Liver (tissue), 9 donors: ENCODE measurements around the gene THNSL1. TPM values are rescaled to one million over a fixed set of nuclear protein-coding genes. Genes with fewer than 3 reads are reported as not detected.

ENCODE experiments used
- DNase-seq: peaks from one replicate; pipeline ENCODE4 v3.0.0-alpha.2; 2017; ENCODE audit warnings: low spot score
- H3K27ac ChIP-seq, 2 donors: one replicate each; pipeline ENCODE4 v1.7.0; 2013; ENCODE audit warnings: inconsistent platforms in 2 of 2, low read length in 2 of 2, control low read depth in 1 of 2, low read depth in 1 of 2, mild to moderate bottlenecking in 1 of 2
- H3K27me3 ChIP-seq, 4 donors: one replicate each; pipeline versions ENCODE4 v1.6.1 to v1.7.0; 2013; ENCODE audit warnings: low read length in 3 of 4, inconsistent platforms in 1 of 4, mild to moderate bottlenecking in 1 of 4, moderate library complexity in 1 of 4; ENCODE audit not compliant: control insufficient read depth in 4 of 4, insufficient read depth in 4 of 4
- H3K36me3 ChIP-seq, 4 donors: one replicate each; pipeline versions ENCODE4 v1.6.1 to v1.7.0; 2013; ENCODE audit warnings: low read length in 3 of 4, mild to moderate bottlenecking in 3 of 4, low read depth in 1 of 4, moderate library complexity in 1 of 4; ENCODE audit not compliant: control insufficient read depth in 4 of 4, insufficient read depth in 3 of 4
- H3K4me1 ChIP-seq, 4 donors: one replicate each; pipeline versions ENCODE4 v1.6.1 to v1.7.0; 2013; ENCODE audit warnings: low read length in 3 of 4, mild to moderate bottlenecking in 3 of 4, moderate library complexity in 1 of 4; ENCODE audit not compliant: control insufficient read depth in 4 of 4, insufficient read depth in 4 of 4
- H3K4me3 ChIP-seq, 3 donors: one replicate each; pipeline versions ENCODE4 v1.6.1 to v1.7.0; 2013; ENCODE audit warnings: low read length in 3 of 3, control low read depth in 1 of 3, low read depth in 1 of 3, mild to moderate bottlenecking in 1 of 3
- H3K9ac ChIP-seq, 2 donors: one replicate each; pipeline ENCODE4 v1.7.0; 2013; ENCODE audit warnings: low read length in 2 of 2, mild to moderate bottlenecking in 2 of 2, moderate library complexity in 2 of 2, control low read depth in 1 of 2, low read depth in 1 of 2
- H3K9me3 ChIP-seq, 4 donors: one replicate each; pipeline versions ENCODE4 v1.6.1 to v1.7.0; 2013; ENCODE audit warnings: low read length in 3 of 4; ENCODE audit not compliant: control insufficient read depth in 4 of 4
- ATF3 ChIP-seq: IDR thresholded peaks from 2 replicates; pipeline ENCODE4 v1.6.1; 2016; ENCODE audit warnings: antibody characterized with exemption
- FOXA1 ChIP-seq: IDR thresholded peaks from 2 replicates; pipeline ENCODE4 v1.6.1; 2016; ENCODE audit warnings: antibody characterized with exemption
- FOXA2 ChIP-seq: IDR thresholded peaks from 2 replicates; pipeline ENCODE4 v1.6.1; 2016; ENCODE audit warnings: antibody characterized with exemption
- HNF4A ChIP-seq, 2 donors: conservative IDR thresholded peaks; 2 replicates each; pipeline ENCODE4 v1.6.1; 2016; ENCODE audit warnings: antibody characterized with exemption in 2 of 2, mild to moderate bottlenecking in 2 of 2
- HNF4G ChIP-seq: IDR thresholded peaks from 2 replicates; pipeline ENCODE4 v1.6.1; 2016; ENCODE audit warnings: antibody characterized with exemption
- JUND ChIP-seq, 2 donors: IDR thresholded peaks; 2 replicates each; pipeline ENCODE4 v1.6.1; 2016; ENCODE audit warnings: antibody characterized with exemption in 2 of 2
- NR2F2 ChIP-seq: IDR thresholded peaks from 2 replicates; pipeline ENCODE4 v1.6.1; 2016; ENCODE audit warnings: antibody characterized with exemption
- REST ChIP-seq: IDR thresholded peaks from 2 replicates; pipeline ENCODE4 v1.6.1; 2016; ENCODE audit warnings: antibody characterized with exemption, mild to moderate bottlenecking
- RXRA ChIP-seq, 2 donors: IDR thresholded peaks; 2 replicates each; pipeline ENCODE4 v1.6.1; 2017 to 2018; ENCODE audit warnings: antibody characterized with exemption in 2 of 2, mild to moderate bottlenecking in 1 of 2
- TAF1 ChIP-seq: conservative IDR thresholded peaks from 2 replicates; pipeline ENCODE4 v1.6.1; 2016; ENCODE audit warnings: antibody characterized with exemption, mild to moderate bottlenecking
- YY1 ChIP-seq: IDR thresholded peaks from 2 replicates; pipeline ENCODE4 v1.6.1; 2016; ENCODE audit warnings: antibody characterized with exemption, mild to moderate bottlenecking
- WGBS: extraction: QIAGEN DNeasy Blood & Tissue Kit; methylation state at CpG from one replicate; pipeline ENCODE4 v1.1.7; 2013; 5-methylcytosine and 5-hydroxymethylcytosine counted together
- polyA plus RNA-seq, 2 donors: library from polyadenylated mRNA; stranded (reverse) in 1 of 2; unstranded in 1 of 2; fragments of 200-250 nt in 1 of 2; fragments of >200 nt in 1 of 2; fragmentation: Nextera tagmentation in 1 of 2; extraction: Ambion mirVana in 1 of 2; gene quantifications; one replicate each; pipeline versions ENCODE4 v1.2.1 to v1.2.3, GENCODE V29; 2013 to 2015
- total RNA-seq, 2 donors: library from RNA; depleted of rRNA; stranded (reverse); fragments of >200 nt; gene quantifications; one replicate each; pipeline ENCODE4 v1.2.3, GENCODE V29; 2014
- TF ChIP-seq, protein P1 (sequence below): IDR thresholded peaks from 2 replicates; pipeline ENCODE4 v1.6.1; 2016; ENCODE audit warnings: antibody characterized with exemption
- donor health status: healthy.
- donor health status: healthy.
- donor health status: healthy.
- donor health status: healthy.
- donor health status: healthy.

Gene THNSL1
- total and polyA plus RNA-seq, 4 donors, result 5.0 to 8.2 (median 7.8) TPM

DNA sequence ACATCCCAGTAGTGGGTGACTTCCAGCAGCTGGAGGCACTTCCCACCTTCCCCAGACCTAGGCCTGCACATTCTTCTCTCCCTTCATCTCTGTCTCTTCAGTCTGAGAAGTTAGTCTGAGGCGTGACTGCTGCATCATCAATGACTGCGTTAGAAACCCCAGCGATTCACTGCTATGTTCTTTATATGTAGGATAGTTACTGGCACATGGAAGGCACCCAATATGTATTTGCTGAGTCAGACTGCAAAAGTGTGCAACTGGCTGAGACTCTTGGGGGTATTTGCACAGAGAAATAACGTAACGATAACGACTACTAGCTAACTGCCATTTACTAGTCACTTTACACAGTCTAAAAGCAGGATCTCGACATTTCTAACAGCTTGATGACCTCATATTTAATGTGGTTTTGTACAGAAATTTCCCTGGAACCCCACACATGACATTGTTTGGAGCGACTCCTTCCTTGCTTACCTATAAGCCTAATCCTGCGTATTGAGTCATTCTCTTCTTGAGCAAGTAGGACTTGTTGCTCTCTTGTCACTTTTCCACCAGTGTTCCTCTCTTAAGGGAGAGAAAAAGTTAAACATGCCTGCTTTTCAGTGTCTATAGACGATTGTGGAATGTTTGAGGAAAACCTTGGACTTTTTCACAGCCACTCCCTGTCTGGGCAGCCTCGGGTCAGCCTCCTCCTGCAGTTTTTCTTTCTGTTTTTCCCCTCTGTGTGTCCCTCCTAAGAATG, 45.5 kb downstream of the THNSL1 start:
- Histone ChIP-seq H3K4me3 (peak overlapping the region in 2 of 3 donors; percentile 32 to 59), H3K9ac (peak overlapping the region; percentile 83 to 88), H3K9me3 (no peaks in the 10 kb centered on the region), H3K4me1 (peaks cover 2 to 22% (median 3%) of the 10 kb centered on the region in 4 donors), H3K27me3 (no peaks in the 10 kb centered on the region), H3K27ac (peak overlapping the region; percentile 91 to 98), H3K36me3 (no peaks in the 10 kb centered on the region)
- no peak for TF ChIP-seq TAF1
- TF ChIP-seq HNF4A (conservative IDR thresholded peaks at IDR 0.05), result no peak
- no peak for TF ChIP-seq REST
- TF ChIP-seq FOXA2, result no peak
- no peak for TF ChIP-seq ATF3
- no peak for TF ChIP-seq YY1
- no peak for TF ChIP-seq HNF4G
- no peak for TF ChIP-seq FOXA1
- TF ChIP-seq, protein P1, sequence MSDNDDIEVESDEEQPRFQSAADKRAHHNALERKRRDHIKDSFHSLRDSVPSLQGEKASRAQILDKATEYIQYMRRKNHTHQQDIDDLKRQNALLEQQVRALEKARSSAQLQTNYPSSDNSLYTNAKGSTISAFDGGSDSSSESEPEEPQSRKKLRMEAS, result no peak
- no peak for TF ChIP-seq JUND (IDR thresholded peaks at IDR 0.05)
- no peak for TF ChIP-seq RXRA (IDR thresholded peaks at IDR 0.05)
- no peak for TF ChIP-seq NR2F2
- DNase-seq, result no peak
- 54% methylated on average over 11 of the region's 11 CpGs for WGBS

- no peak overlapping the region for H3K9ac ChIP-seq
- H3K36me3 ChIP-seq, result no peaks in the 10 kb centered on the region
- TF ChIP-seq YY1 (no peak), RXRA (IDR thresholded peaks at IDR 0.05) (no peak), FOXA1 (no peak)
- TF ChIP-seq, protein P1, result no peak
- H3K4me1 ChIP-seq, result peaks cover 2 to 16% (median 3%) of the 10 kb centered on the region in 4 donors
- H3K9me3 ChIP-seq, result no peaks in the 10 kb centered on the region
- no peak for DNase-seq
- 98% methylated on average over 1 of the region's 1 CpG for WGBS
- H3K27me3 ChIP-seq, result no peaks in the 10 kb centered on the region
- no peak overlapping the region for H3K4me3 ChIP-seq
- peak overlapping the region; percentile 91 to 98 for H3K27ac ChIP-seq
Observed at GRCh38 chr10:25063157-25063556, 46.7 kb downstream of the THNSL1 start.

DNA sequence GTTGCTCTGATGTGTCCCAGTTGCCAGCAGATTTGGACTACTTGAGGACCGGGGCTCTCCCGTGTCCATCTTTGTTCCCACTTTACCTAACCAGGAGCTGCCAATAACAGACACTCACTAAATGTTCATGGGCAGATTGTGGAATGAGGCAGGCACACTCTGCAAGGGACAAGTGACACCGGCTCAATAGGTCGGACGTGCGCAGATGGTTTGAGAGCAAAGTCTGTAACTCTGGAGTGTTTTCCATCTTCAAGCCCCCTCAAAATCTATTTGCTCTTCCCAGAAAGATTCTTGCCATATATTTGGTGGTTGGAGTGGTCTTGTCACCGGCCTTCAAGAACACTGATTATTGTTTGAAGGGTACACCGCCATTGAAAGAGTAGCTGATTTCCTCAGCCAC, 47.2 kb downstream of the THNSL1 start:
- no peak overlapping the region for H3K9ac ChIP-seq
- peaks cover 2 to 16% (median 3%) of the 10 kb centered on the region in 4 donors for H3K4me1 ChIP-seq
- no peaks in the 10 kb centered on the region for H3K9me3 ChIP-seq
- TF ChIP-seq FOXA2 (no peak), RXRA (IDR thresholded peaks at IDR 0.05) (no peak)
- TF ChIP-seq, protein P1, result no peak
- no peak overlapping the region for H3K4me3 ChIP-seq
- H3K36me3 ChIP-seq, result no peaks in the 10 kb centered on the region
- 98% methylated on average over 8 of the region's 8 CpGs for WGBS
- H3K27me3 ChIP-seq, result no peaks in the 10 kb centered on the region
- DNase-seq, result no peak
- H3K27ac ChIP-seq, result no peak overlapping the region
